ENCODE measurements around the gene NUP107. TPM values are rescaled to one million over a fixed set of nuclear protein-coding genes. Genes with fewer than 3 reads are reported as not detected.
A peak's percentile ranks its signal among the peaks of the same experiment; 100 is the strongest.

The NUP107 gene
- total and polyA plus RNA-seq, 2 donors (not counting 1 experiment from before 2014, with no cell fraction given) = 23.2 to 77.3 TPM

DNA sequence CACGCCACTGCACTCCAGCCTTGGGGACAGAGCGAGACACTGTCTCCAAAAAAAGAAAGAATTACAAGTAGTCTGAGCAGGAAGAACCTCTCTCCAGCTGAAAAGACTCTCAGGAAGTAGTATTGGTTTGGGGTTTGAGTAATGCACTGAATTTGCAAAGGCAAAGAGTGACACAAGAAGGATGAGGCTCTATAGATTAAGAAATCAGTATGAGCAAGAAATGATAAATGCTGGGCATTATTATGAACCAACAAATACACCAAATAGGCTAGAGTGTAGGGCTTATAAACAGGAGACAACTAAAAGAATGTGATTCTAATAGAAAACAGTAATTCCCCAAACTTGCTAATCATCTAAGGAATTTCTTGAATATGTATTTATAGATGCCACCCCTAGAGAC is 56.6 kb downstream of the NUP107 start:
- Mint-ChIP-seq H3K4me1 (peaks cover 38% of the 10 kb centered on the region), H3K27ac (no peak overlapping the region), H3K27me3 (no peaks in the 10 kb centered on the region), H3K4me3 (no peak overlapping the region), H3K9me3 (ENCODE audit: insufficient read depth) (no peaks in the 10 kb centered on the region)
- ChIA-PET CTCF (no interaction called here), POLR2A (no interaction called here)
- no peaks in the 10 kb centered on the region for H4K20me1 ChIP-seq (ENCODE audit: control insufficient read depth, insufficient read depth, low read length, poor library complexity, severe bottlenecking)
- H3K36me3 ChIP-seq (replicated peaks in 1 of 2; ENCODE audit: control extremely low read depth in 1 of 2, control insufficient read depth in 1 of 2, extremely low read depth in 1 of 2, insufficient read depth in 2 of 2, low read length in 1 of 2) = peaks cover 0 to 13% of the 10 kb centered on the region in 2 experiments
- H3K9me3 ChIP-seq (ENCODE audit: control extremely low read depth in 1 of 3, control insufficient read depth in 2 of 3, insufficient read depth in 1 of 3, low read length in 2 of 3) = no peaks in the 10 kb centered on the region
- ATAC-seq (ENCODE audit: low read depth) (no peak), DNase-seq (no peak)
- H3K4me3 ChIP-seq (ENCODE audit: control extremely low read depth in 1 of 5, extremely low read depth in 1 of 5, insufficient read depth in 1 of 5, low read depth in 2 of 5, low read length in 4 of 5) = no peak overlapping the region
- intact Hi-C loops (cut with micrococcal nuclease) = no loop called here
- no CpG with 5 or more reads among the region's 2 CpGs for WGBS (ENCODE audit: insufficient coverage)
- peaks cover 21% of the 10 kb centered on the region for H3K79me2 ChIP-seq (ENCODE audit: control insufficient read depth, insufficient read depth, low read length)
- H3K9ac ChIP-seq (ENCODE audit: low read length) = no peak overlapping the region
- H3K4me2 ChIP-seq (replicated peaks; ENCODE audit: low read depth, low read length, poor library complexity, severe bottlenecking) = no peak overlapping the region
- H3K27ac ChIP-seq (ENCODE audit: low read length in 2 of 2) = no peak overlapping the region
- no peaks in the 10 kb centered on the region for H3K27me3 ChIP-seq (replicated peaks in 1 of 4; ENCODE audit: control extremely low read depth in 1 of 4, control insufficient read depth in 3 of 4, insufficient read depth in 4 of 4, low read length in 3 of 4)
- no peak for TF ChIP-seq EZH2 (IDR thresholded peaks at IDR 0.05; ENCODE audit: borderline replicate concordance, insufficient read depth, low read depth, low read length, poor library complexity, severe bottlenecking)
- TF ChIP-seq, protein P1, sequence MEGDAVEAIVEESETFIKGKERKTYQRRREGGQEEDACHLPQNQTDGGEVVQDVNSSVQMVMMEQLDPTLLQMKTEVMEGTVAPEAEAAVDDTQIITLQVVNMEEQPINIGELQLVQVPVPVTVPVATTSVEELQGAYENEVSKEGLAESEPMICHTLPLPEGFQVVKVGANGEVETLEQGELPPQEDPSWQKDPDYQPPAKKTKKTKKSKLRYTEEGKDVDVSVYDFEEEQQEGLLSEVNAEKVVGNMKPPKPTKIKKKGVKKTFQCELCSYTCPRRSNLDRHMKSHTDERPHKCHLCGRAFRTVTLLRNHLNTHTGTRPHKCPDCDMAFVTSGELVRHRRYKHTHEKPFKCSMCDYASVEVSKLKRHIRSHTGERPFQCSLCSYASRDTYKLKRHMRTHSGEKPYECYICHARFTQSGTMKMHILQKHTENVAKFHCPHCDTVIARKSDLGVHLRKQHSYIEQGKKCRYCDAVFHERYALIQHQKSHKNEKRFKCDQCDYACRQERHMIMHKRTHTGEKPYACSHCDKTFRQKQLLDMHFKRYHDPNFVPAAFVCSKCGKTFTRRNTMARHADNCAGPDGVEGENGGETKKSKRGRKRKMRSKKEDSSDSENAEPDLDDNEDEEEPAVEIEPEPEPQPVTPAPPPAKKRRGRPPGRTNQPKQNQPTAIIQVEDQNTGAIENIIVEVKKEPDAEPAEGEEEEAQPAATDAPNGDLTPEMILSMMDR (IDR thresholded peaks at IDR 0.05) = no peak
- no peak overlapping the region for H2AFZ ChIP-seq (ENCODE audit: insufficient read depth, low read depth, low read length, poor library complexity, severe bottlenecking)
- H3K4me1 ChIP-seq (ENCODE audit: control insufficient read depth in 2 of 2, insufficient read depth in 2 of 2, low read length in 2 of 2) = peaks cover 21 to 26% of the 10 kb centered on the region in 2 donors

DNA sequence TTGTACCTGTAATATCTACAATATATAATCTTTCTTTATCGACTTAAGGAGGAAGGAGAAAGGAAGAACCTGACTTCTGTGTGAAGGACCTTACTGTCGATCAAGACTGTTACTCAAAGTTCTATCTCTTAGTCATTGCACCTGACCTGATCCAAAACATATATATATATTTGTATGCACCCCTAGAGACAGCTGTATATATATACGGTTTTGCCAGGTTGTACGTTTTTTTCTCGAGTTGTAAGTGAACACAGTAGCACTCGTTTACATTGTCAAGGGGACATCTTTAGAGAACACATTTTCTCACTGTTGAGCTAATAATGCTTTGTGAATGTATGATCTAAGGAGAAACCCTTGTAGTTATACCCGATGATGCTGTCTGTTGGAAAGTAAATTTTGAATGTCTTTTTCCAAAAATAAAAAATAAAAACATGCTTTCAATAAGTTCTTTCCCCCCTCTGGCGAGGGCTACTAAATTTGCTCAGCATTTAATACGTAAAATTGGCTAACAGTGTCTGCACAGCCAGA is 58.7 kb downstream of the NUP107 start:
- ATAC-seq (ENCODE audit: low read depth) = peak; percentile 0
- peak overlapping the region; percentile 96 for H2AFZ ChIP-seq (ENCODE audit: insufficient read depth, low read depth, low read length, poor library complexity, severe bottlenecking)
- H3K27ac ChIP-seq (ENCODE audit: low read length in 2 of 2) = peak overlapping the region; percentile 71 to 89
- no peak for TF ChIP-seq EZH2 (IDR thresholded peaks at IDR 0.05; ENCODE audit: borderline replicate concordance, insufficient read depth, low read depth, low read length, poor library complexity, severe bottlenecking)
- TF ChIP-seq, protein P1 (IDR thresholded peaks at IDR 0.05) = no peak
- H3K4me1 ChIP-seq (ENCODE audit: control insufficient read depth in 2 of 2, insufficient read depth in 2 of 2, low read length in 2 of 2) = peaks cover 21 to 26% of the 10 kb centered on the region in 2 donors
- 15% methylated on average over 2 of the region's 9 CpGs for whole genome bisulfite sequencing (ENCODE audit: insufficient coverage)
- no peak for DNase-seq
- ChIA-PET POLR2A (interaction anchor here (0.9 to 3.1 kb wide), 2 partner anchors 63 to 299 kb away, joined by 8 to 29 read pairs; partner anchors contain the start of gene MDM2), CTCF (interaction anchor here (1.1 to 2.4 kb wide), 4 partner anchors 62 to 411 kb away, joined by 4 to 19 read pairs (median 4); partner anchors contain the start of gene MDM2)
- no peaks in the 10 kb centered on the region for H3K27me3 Mint-ChIP-seq
- peak overlapping the region; percentile 95 for H3K27ac Mint-ChIP-seq
- peaks cover 28% of the 10 kb centered on the region for H3K79me2 ChIP-seq (ENCODE audit: control insufficient read depth, insufficient read depth, low read length)
- H3K36me3 ChIP-seq (replicated peaks in 1 of 2; ENCODE audit: control extremely low read depth in 1 of 2, control insufficient read depth in 1 of 2, extremely low read depth in 1 of 2, insufficient read depth in 2 of 2, low read length in 1 of 2) = peaks cover 0 to 4% of the 10 kb centered on the region in 2 experiments
- no peaks in the 10 kb centered on the region for H3K9me3 ChIP-seq (ENCODE audit: control extremely low read depth in 1 of 3, control insufficient read depth in 2 of 3, insufficient read depth in 1 of 3, low read length in 2 of 3)
- H3K4me1 Mint-ChIP-seq = peaks cover 53% of the 10 kb centered on the region
- peak overlapping the region; percentile 85 for H3K9ac ChIP-seq (ENCODE audit: low read length)
- H3K4me3 ChIP-seq (ENCODE audit: control extremely low read depth in 1 of 5, extremely low read depth in 1 of 5, insufficient read depth in 1 of 5, low read depth in 2 of 5, low read length in 4 of 5) = peak overlapping the region; percentile 75 to 96 (median 89)
- H4K20me1 ChIP-seq (ENCODE audit: control insufficient read depth, insufficient read depth, low read length, poor library complexity, severe bottlenecking) = no peaks in the 10 kb centered on the region
- no peaks in the 10 kb centered on the region for H3K27me3 ChIP-seq (replicated peaks in 1 of 4; ENCODE audit: control extremely low read depth in 1 of 4, control insufficient read depth in 3 of 4, insufficient read depth in 4 of 4, low read length in 3 of 4)
- no peaks in the 10 kb centered on the region for H3K9me3 Mint-ChIP-seq (ENCODE audit: insufficient read depth)
- intact Hi-C loops (cut with micrococcal nuclease) = loop anchor here (1.0 to 5.0 kb wide), 2 partner anchors 135 to 492 kb away; partner anchors contain the start of genes CPSF6 and RAP1B
- H3K4me3 Mint-ChIP-seq = peak overlapping the region; percentile 97
- peak overlapping the region; percentile 91 for H3K4me2 ChIP-seq (replicated peaks; ENCODE audit: low read depth, low read length, poor library complexity, severe bottlenecking)
